ENCODE results near the gene SLC25A24. TPM values are rescaled to one million over a fixed set of nuclear protein-coding genes. Genes with fewer than 3 reads are reported as not detected.

SLC25A24 gene
- total and polyA plus RNA-seq, 10 of the 15 experiments (the other 5 are each of a cell fraction or from before 2014, with no cell fraction given): 4.0 to 20.6 (median 14.2) TPM

- TF ChIP-seq E4F1 (IDR thresholded peaks at IDR 0.05; ENCODE audit: borderline replicate concordance, partially characterized antibody) (no peak), USF2 (IDR thresholded peaks at IDR 0.05; ENCODE audit: borderline replicate concordance, low read depth, low read length) (no peak)
Measured at GRCh38 chr1:108211014-108211413, 10.9 kb upstream of the SLC25A24 start (continued).

GRCh38 chr1:108209456-108210108 lies 9.4 kb upstream of the SLC25A24 start:
- Histone ChIP-seq H3K4me3 (no peak overlapping the region), H2AFZ (ENCODE audit: control insufficient read depth, low read depth, low read length) (no peak overlapping the region), H3K27me3 (replicated peaks in 1 of 2; ENCODE audit: control insufficient read depth in 2 of 2, insufficient read depth in 2 of 2, low read length in 1 of 2) (no peaks in the 10 kb centered on the region), H3K27ac (ENCODE audit: control insufficient read depth, insufficient read depth) (no peak overlapping the region), H3K9me3 (replicated peaks; ENCODE audit: control insufficient read depth, insufficient read depth, low read length) (no peaks in the 10 kb centered on the region), H3K79me2 (ENCODE audit: control insufficient read depth, insufficient read depth, low read length) (no peaks in the 10 kb centered on the region), H3K9ac (ENCODE audit: control insufficient read depth, insufficient read depth, low read length) (no peak overlapping the region), H3K4me2 (ENCODE audit: control insufficient read depth, insufficient read depth) (no peak overlapping the region), H3K4me1 (ENCODE audit: control insufficient read depth, insufficient read depth, low read length) (no peaks in the 10 kb centered on the region), H4K20me1 (ENCODE audit: control insufficient read depth, insufficient read depth) (no peaks in the 10 kb centered on the region), H3K36me3 (ENCODE audit: control insufficient read depth in 2 of 2, insufficient read depth in 2 of 2, low read length in 1 of 2) (no peaks in the 10 kb centered on the region)
- intact Hi-C loops (cut with micrococcal nuclease; ENCODE audit: unreplicated experiment): no loop called here
- ATAC-seq (peak; percentile 91), DNase-seq (ENCODE audit: low read depth, low spot score) (no peak), FAIRE-seq (no peak)
- peak; percentile 92 for TF ChIP-seq MEF2B (IDR thresholded peaks at IDR 0.05; ENCODE audit: partially characterized antibody, poor library complexity, severe bottlenecking)
- TF ChIP-seq SUPT20H (IDR thresholded peaks at IDR 0.05; ENCODE audit: borderline replicate concordance, control insufficient read depth, low read depth, low read length): no peak
- peak; percentile 36; the same call in 1 of the 2 replicates for TF ChIP-seq IKZF1 (conservative IDR thresholded peaks at IDR 0.05)
- no peak for TF ChIP-seq NR2C1 (IDR thresholded peaks at IDR 0.05)
- peak; percentile 67; the same call in 1 of the 2 replicates for TF ChIP-seq GATAD2B (conservative IDR thresholded peaks at IDR 0.05; ENCODE audit: low read depth)
- ChIA-PET POLR2A (interaction anchor here (0.6 kb wide), 3 partner anchors 8 to 1381 kb away, joined by 3 to 4 read pairs (median 3); no protein-coding TSS in a partner anchor), CTCF (interaction anchor here (1.1 to 1.9 kb wide), 4 partner anchors 9 to 434 kb away, joined by 3 to 6 read pairs (median 4); partner anchors contain the start of gene SLC25A24), RAD21 (ENCODE audit: unreplicated experiment) (interaction anchor here (1.8 kb wide), 1 partner anchor 352 kb away, joined by 5 read pairs; no protein-coding TSS in a partner anchor), SMC1A (ENCODE audit: uncharacterized antibody, unreplicated experiment) (interaction anchor here (0.9 to 1.1 kb wide), 2 partner anchors 27 to 57 kb away, joined by 3 read pairs; no protein-coding TSS in a partner anchor)
- WGBS (ENCODE audit: insufficient coverage, insufficient replicate concordance, low lambda C conversion rate, missing lambda C conversion rate): under 1% methylated on average over 11 of the region's 11 CpGs
- BruUV-seq (replicated peaks): no TSS peak
- in situ Hi-C loops (cut with MboI): loop anchor here (10.0 kb wide), 1 partner anchor 355 kb away; the partner anchor contains the start of gene EEIG2
